Panc1 (cell line): ENCODE results near the gene FCSK. TPM values are rescaled to one million over a fixed set of nuclear protein-coding genes. Genes with fewer than 3 reads are reported as not detected.

ENCODE experiments used
- ATAC-seq: fragments of 200-7000 bp; cut with Tn5 transposase; 2 replicates; pipeline ENCODE4 v1.9.1; 2020; ENCODE audit warnings: mild to moderate bottlenecking, moderate library complexity
- BruUV-seq: library from RNA; stranded (reverse); fragments of 400-500 nt; replicated peaks from 2 replicates; lab custom pipeline; 2021; lab: Mats Ljungman, UMichigan
- CTCF ChIA-PET: fragments of 300-600 bp; sonication (Branson Sonifier 250); formaldehyde crosslinking; loops from one replicate; lab custom pipeline; 2022; ENCODE audit warnings: antibody characterized with exemption; lab: Charles Lee
- POLR2A ChIA-PET: fragments of 300-600 bp; sonication (Branson Sonifier 250); formaldehyde crosslinking; loops from one replicate; lab custom pipeline; 2022; ENCODE audit warnings: antibody characterized with exemption; lab: Charles Lee
- DNase-seq: peaks from one replicate; pipeline ENCODE4 v3.0.0-alpha.2; 2010; ENCODE audit warnings: low read depth, low spot score
- H3K27ac ChIP-seq: 2 replicates; pipeline ENCODE4 v1.5.1; 2011; ENCODE audit warnings: mild to moderate bottlenecking, low read length, inconsistent platforms
- H3K27me3 ChIP-seq: fragments of 200-500 bp; sonication (Bioruptor generic); 2 replicates; pipeline ENCODE4 v1.6.0; 2014; ENCODE audit warnings: low read length, inconsistent platforms; ENCODE audit not compliant: control insufficient read depth, insufficient read depth
- H3K36me3 ChIP-seq: fragments of 200-500 bp; sonication (Bioruptor generic); 2 replicates; pipeline ENCODE4 v1.5.1; 2014; ENCODE audit warnings: inconsistent platforms, mild to moderate bottlenecking, low read length, moderate library complexity; ENCODE audit not compliant: control insufficient read depth, insufficient read depth
- H3K4me1 ChIP-seq: 2 replicates; pipeline ENCODE4 v1.5.1; 2011; ENCODE audit warnings: inconsistent platforms, mild to moderate bottlenecking, low read length, moderate library complexity; ENCODE audit not compliant: control insufficient read depth, insufficient read depth
- H3K4me3 ChIP-seq, 2 experiments: 2 replicates each; pipeline ENCODE4 v1.5.1; 2011 to 2012; ENCODE audit warnings: low read depth in 2 of 2, low read length in 2 of 2, mild to moderate bottlenecking in 2 of 2, inconsistent platforms in 1 of 2, moderate library complexity in 1 of 2
- H3K9me3 ChIP-seq: fragments of 200-500 bp; sonication (Bioruptor generic); 2 replicates; pipeline ENCODE4 v1.5.1; 2014; ENCODE audit warnings: low read depth, mild to moderate bottlenecking, inconsistent platforms, low read length, moderate library complexity; ENCODE audit not compliant: control insufficient read depth, insufficient read depth
- POLR2AphosphoS5 ChIP-seq: IDR thresholded peaks from 2 replicates; pipeline ENCODE4 v1.6.1; 2012; ENCODE audit warnings: mild to moderate bottlenecking, low read depth, low read length, moderate library complexity
- SIN3A ChIP-seq: IDR thresholded peaks from 2 replicates; pipeline ENCODE4 v1.6.1; 2012; ENCODE audit warnings: low read depth, mild to moderate bottlenecking, low read length, moderate library complexity, borderline replicate concordance; ENCODE audit not compliant: insufficient read depth
- TCF7L2 ChIP-seq: IDR thresholded peaks from 2 replicates; pipeline ENCODE4 v1.6.1; 2011; ENCODE audit warnings: mild to moderate bottlenecking, low read depth, low read length, inconsistent platforms
- in situ Hi-C: cut with HindIII; loops from 2 replicates; pipeline ENCODE4 v1.10.0; 2016; ENCODE audit warnings: low sequenced_read_pairs, low pct_unique_long_range_greater_than_20kb
- intact Hi-C: fragments of 100-400 bp; cut with micrococcal nuclease; formaldehyde crosslinking; loops from one replicate; pipeline ENCODE4 v1.10.0; 2022; ENCODE audit not compliant: unreplicated experiment
- total RNA-seq: library from RNA; stranded (reverse); gene quantifications from one replicate; pipeline ENCODE4 v1.2.1, GENCODE V29; 2021; ENCODE audit not compliant: unreplicated experiment
- TF ChIP-seq, protein P1 (sequence below), 2 experiments: IDR thresholded peaks; 2 replicates each; pipeline ENCODE4 v1.6.1; 2011 to 2012; ENCODE audit warnings: low read depth in 2 of 2, control low read depth in 1 of 2, low read length in 1 of 2, mild to moderate bottlenecking in 1 of 2, moderate library complexity in 1 of 2; ENCODE audit not compliant: insufficient read depth in 1 of 2
- TF ChIP-seq, protein P2 (sequence below): fragments of 450-650 bp; IDR thresholded peaks from 2 replicates; pipeline ENCODE4 v1.5.1; 2017; ENCODE audit warnings: mild to moderate bottlenecking

Gene FCSK
- total RNA-seq, 1 experiment from 2014 or later, result 16.9 TPM

- H3K4me1 ChIP-seq, result peaks cover 11% of the 10 kb centered on the region
- H3K27ac ChIP-seq, result no peak overlapping the region
- intact Hi-C loops, result no loop called here
- H3K4me3 ChIP-seq, result no peak overlapping the region
- TF ChIP-seq POLR2AphosphoS5 (no peak), TCF7L2 (no peak), SIN3A (no peak)
- TF ChIP-seq, protein P1, sequence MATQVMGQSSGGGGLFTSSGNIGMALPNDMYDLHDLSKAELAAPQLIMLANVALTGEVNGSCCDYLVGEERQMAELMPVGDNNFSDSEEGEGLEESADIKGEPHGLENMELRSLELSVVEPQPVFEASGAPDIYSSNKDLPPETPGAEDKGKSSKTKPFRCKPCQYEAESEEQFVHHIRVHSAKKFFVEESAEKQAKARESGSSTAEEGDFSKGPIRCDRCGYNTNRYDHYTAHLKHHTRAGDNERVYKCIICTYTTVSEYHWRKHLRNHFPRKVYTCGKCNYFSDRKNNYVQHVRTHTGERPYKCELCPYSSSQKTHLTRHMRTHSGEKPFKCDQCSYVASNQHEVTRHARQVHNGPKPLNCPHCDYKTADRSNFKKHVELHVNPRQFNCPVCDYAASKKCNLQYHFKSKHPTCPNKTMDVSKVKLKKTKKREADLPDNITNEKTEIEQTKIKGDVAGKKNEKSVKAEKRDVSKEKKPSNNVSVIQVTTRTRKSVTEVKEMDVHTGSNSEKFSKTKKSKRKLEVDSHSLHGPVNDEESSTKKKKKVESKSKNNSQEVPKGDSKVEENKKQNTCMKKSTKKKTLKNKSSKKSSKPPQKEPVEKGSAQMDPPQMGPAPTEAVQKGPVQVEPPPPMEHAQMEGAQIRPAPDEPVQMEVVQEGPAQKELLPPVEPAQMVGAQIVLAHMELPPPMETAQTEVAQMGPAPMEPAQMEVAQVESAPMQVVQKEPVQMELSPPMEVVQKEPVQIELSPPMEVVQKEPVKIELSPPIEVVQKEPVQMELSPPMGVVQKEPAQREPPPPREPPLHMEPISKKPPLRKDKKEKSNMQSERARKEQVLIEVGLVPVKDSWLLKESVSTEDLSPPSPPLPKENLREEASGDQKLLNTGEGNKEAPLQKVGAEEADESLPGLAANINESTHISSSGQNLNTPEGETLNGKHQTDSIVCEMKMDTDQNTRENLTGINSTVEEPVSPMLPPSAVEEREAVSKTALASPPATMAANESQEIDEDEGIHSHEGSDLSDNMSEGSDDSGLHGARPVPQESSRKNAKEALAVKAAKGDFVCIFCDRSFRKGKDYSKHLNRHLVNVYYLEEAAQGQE (IDR thresholded peaks at IDR 0.05; ENCODE audit: insufficient read depth in 1 of 2, low read depth in 2 of 2, low read length in 1 of 2), result no peak
- TF ChIP-seq, protein P2, sequence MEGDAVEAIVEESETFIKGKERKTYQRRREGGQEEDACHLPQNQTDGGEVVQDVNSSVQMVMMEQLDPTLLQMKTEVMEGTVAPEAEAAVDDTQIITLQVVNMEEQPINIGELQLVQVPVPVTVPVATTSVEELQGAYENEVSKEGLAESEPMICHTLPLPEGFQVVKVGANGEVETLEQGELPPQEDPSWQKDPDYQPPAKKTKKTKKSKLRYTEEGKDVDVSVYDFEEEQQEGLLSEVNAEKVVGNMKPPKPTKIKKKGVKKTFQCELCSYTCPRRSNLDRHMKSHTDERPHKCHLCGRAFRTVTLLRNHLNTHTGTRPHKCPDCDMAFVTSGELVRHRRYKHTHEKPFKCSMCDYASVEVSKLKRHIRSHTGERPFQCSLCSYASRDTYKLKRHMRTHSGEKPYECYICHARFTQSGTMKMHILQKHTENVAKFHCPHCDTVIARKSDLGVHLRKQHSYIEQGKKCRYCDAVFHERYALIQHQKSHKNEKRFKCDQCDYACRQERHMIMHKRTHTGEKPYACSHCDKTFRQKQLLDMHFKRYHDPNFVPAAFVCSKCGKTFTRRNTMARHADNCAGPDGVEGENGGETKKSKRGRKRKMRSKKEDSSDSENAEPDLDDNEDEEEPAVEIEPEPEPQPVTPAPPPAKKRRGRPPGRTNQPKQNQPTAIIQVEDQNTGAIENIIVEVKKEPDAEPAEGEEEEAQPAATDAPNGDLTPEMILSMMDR, result no peak
- ATAC-seq, result no peak
- CTCF ChIA-PET, result interaction anchor here (0.6 kb wide), 1 partner anchor 111 kb away, joined by 5 read pairs; no protein-coding TSS in a partner anchor
- in situ Hi-C loops, result no loop called here
- no peak for DNase-seq
- no TSS peak for BruUV-seq
- H3K9me3 ChIP-seq, result no peaks in the 10 kb centered on the region
- H3K36me3 ChIP-seq, result no peaks in the 10 kb centered on the region
- POLR2A ChIA-PET, result no interaction called here
- H3K27me3 ChIP-seq, result no peaks in the 10 kb centered on the region
These were observed 18.5 kb downstream of the FCSK start for GRCh38 chr16:70472786-70473433.

DNA sequence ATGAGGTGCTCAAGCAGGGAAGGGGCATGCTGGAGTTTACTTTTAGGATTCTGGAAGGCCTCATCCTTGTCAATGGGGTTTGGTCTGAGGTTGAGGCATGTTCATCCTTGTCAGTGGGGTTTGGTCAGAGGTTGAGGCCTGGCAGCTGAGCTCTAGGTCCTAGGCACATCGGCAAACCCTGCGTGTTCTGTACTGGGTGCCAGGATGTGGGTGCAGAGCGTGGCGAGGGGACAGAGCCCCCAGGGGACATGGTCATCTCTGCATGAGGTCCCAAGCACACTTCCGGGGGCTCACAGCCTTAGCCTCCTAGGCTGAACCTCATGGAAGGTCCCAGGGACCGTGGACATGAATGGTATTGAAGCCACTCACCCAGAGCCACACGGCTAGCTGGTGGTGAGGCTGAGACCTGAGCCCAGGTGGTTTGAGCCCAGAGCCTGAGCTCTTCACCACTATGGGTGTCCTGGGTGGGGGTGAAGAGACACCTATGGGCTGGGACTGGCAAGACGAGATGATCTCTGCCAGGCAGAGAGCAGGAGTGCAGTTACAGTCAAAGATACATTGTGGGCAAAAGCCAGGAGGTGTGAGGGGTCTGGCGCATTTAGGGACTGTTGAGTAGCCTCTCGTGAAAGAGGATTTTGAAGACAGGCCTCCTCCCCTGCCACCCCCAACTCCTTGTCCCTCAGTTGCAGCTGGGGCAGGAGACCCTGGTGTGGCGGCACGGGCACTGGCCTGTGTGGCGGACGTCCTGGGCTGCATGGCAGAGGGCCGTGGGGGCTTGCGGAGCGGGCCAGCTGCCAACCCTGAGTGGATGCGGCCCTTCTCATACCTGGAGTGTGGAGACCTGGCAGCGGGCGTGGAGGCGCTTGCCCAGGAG lies 19.3 kb downstream of the FCSK start:
- H3K4me1 ChIP-seq, result peaks cover 11% of the 10 kb centered on the region
- H3K4me3 ChIP-seq, result no peak overlapping the region
- H3K27ac ChIP-seq, result no peak overlapping the region
- no peak for TF ChIP-seq SIN3A
- TF ChIP-seq, protein P2, result no peak
- no peak for TF ChIP-seq POLR2AphosphoS5
- TF ChIP-seq, protein P1 (IDR thresholded peaks at IDR 0.05; ENCODE audit: insufficient read depth in 1 of 2, low read depth in 2 of 2, low read length in 1 of 2), result no peak
- TF ChIP-seq TCF7L2, result no peak
- in situ Hi-C loops, result no loop called here
- no peaks in the 10 kb centered on the region for H3K9me3 ChIP-seq
- ChIA-PET POLR2A (no interaction called here), CTCF (interaction anchor here (0.6 kb wide), 1 partner anchor 112 kb away, joined by 5 read pairs; no protein-coding TSS in a partner anchor)
- BruUV-seq, result no TSS peak
- DNase-seq (no peak), ATAC-seq (no peak)
- H3K27me3 ChIP-seq, result no peaks in the 10 kb centered on the region
- no peaks in the 10 kb centered on the region for H3K36me3 ChIP-seq
- intact Hi-C loops, result no loop called here
